ENCODE results near the gene HSFX4.

- TF ChIP-seq, protein P1, sequence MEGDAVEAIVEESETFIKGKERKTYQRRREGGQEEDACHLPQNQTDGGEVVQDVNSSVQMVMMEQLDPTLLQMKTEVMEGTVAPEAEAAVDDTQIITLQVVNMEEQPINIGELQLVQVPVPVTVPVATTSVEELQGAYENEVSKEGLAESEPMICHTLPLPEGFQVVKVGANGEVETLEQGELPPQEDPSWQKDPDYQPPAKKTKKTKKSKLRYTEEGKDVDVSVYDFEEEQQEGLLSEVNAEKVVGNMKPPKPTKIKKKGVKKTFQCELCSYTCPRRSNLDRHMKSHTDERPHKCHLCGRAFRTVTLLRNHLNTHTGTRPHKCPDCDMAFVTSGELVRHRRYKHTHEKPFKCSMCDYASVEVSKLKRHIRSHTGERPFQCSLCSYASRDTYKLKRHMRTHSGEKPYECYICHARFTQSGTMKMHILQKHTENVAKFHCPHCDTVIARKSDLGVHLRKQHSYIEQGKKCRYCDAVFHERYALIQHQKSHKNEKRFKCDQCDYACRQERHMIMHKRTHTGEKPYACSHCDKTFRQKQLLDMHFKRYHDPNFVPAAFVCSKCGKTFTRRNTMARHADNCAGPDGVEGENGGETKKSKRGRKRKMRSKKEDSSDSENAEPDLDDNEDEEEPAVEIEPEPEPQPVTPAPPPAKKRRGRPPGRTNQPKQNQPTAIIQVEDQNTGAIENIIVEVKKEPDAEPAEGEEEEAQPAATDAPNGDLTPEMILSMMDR (conservative IDR thresholded peaks at IDR 0.05 in 1 of 2, IDR thresholded peaks at IDR 0.05 in 1 of 2; ENCODE audit: extremely low read depth in 1 of 2, insufficient read depth in 1 of 2, low read depth in 1 of 2, low read length in 2 of 2): no peak
- no peak for TF ChIP-seq EZH2 (IDR thresholded peaks at IDR 0.05; ENCODE audit: borderline replicate concordance, low read length)
Observed at GRCh38 chrX:149938881-149939654, 9.7 kb downstream of the HSFX4 start.

Data from mammary epithelial cell (primary cell).